H1 (cell line): ENCODE measurements around the gene REG1A. TPM values are rescaled to one million over a fixed set of nuclear protein-coding genes. Genes with fewer than 3 reads are reported as not detected.

ENCODE experiments used
- CTCF ChIA-PET: fragments of 300-600 bp; sonication (Branson Sonifier 250); formaldehyde crosslinking; loops from one replicate; lab custom pipeline; 2021; ENCODE audit not compliant: partially characterized antibody; lab: Charles Lee
- POLR2A ChIA-PET: fragments of 300-600 bp; sonication (Branson Sonifier 250); formaldehyde crosslinking; loops from one replicate; lab custom pipeline; 2021; ENCODE audit warnings: inconsistent platforms; ENCODE audit not compliant: partially characterized antibody; lab: Charles Lee
- DNase-seq, 2 experiments: peaks; one replicate each; pipeline versions ENCODE4 v3.0.0 to v3.0.0-alpha.2; 2010 to 2022; ENCODE audit warnings: low spot score in 2 of 2, low read depth in 1 of 2, mixed read lengths in 1 of 2
- FAIRE-seq: peaks from 2 replicates; lab custom pipeline; 2011; peaks lifted over from hg19 to GRCh38; lab: Jason Lieb, UNC
- H2AFZ ChIP-seq: 2 replicates; pipeline ENCODE4 v1.8.1; 2012; ENCODE audit warnings: low read length, inconsistent platforms
- H2AK5ac ChIP-seq: 2 replicates; pipeline ENCODE4 v1.6.1; 2013; ENCODE audit warnings: low read depth, low read length
- H2BK120ac ChIP-seq: replicated peaks from 2 replicates; pipeline ENCODE3; 2013; ENCODE audit warnings: low read depth, low read length, inconsistent platforms
- H2BK12ac ChIP-seq: 2 replicates; pipeline ENCODE4 v1.6.1; 2013; ENCODE audit warnings: low read depth, low read length
- H2BK15ac ChIP-seq: 2 replicates; pipeline ENCODE4 v1.6.1; 2013; ENCODE audit warnings: low read length
- H2BK20ac ChIP-seq: 2 replicates; pipeline ENCODE4 v1.6.1; 2013; ENCODE audit warnings: low read length
- H2BK5ac ChIP-seq: 2 replicates; pipeline ENCODE4 v1.6.1; 2013; ENCODE audit warnings: low read depth, low read length
- H3K14ac ChIP-seq: 2 replicates; pipeline ENCODE4 v1.6.1; 2013; ENCODE audit warnings: inconsistent platforms; ENCODE audit not compliant: insufficient read length
- H3K18ac ChIP-seq: 2 replicates; pipeline ENCODE4 v1.6.1; 2013; ENCODE audit warnings: low read length; ENCODE audit errors: extremely low read depth
- H3K23ac ChIP-seq: 2 replicates; pipeline ENCODE4 v1.6.1; 2013; ENCODE audit warnings: inconsistent platforms; ENCODE audit not compliant: insufficient read length
- H3K23me2 ChIP-seq: 2 replicates; pipeline ENCODE4 v1.6.1; 2013; ENCODE audit warnings: low read depth, low read length
- H3K27ac ChIP-seq: 2 replicates; pipeline ENCODE4 v1.6.1; 2011; ENCODE audit warnings: low read depth, low read length, inconsistent platforms
- H3K27me3 ChIP-seq, 4 experiments: replicated peaks in 1 of 4; 1 replicate in 1 of 4; 2 replicates in 3 of 4; pipeline versions ENCODE4 v1.6.1 to v1.8.1; 2011 to 2013; ENCODE audit warnings: low read length in 3 of 4, mild to moderate bottlenecking in 3 of 4, inconsistent platforms in 2 of 4, mixed read lengths in 2 of 4, moderate library complexity in 1 of 4; ENCODE audit not compliant: control insufficient read depth in 3 of 4, insufficient read depth in 3 of 4; ENCODE audit errors: extremely low read depth in 1 of 4
- H3K36me3 ChIP-seq, 4 experiments: 2 replicates each; pipeline versions ENCODE4 v1.6.1 to v1.8.1; 2011 to 2013; ENCODE audit warnings: mild to moderate bottlenecking in 4 of 4, low read length in 3 of 4, moderate library complexity in 2 of 4, control low read depth in 1 of 4, inconsistent platforms in 1 of 4; ENCODE audit not compliant: insufficient read depth in 4 of 4, control insufficient read depth in 2 of 4
- H3K4ac ChIP-seq: replicated peaks from 2 replicates; pipeline ENCODE3; 2013; ENCODE audit warnings: low read length, low read depth, mixed read lengths, inconsistent platforms; ENCODE audit not compliant: insufficient read length
- H3K4me1 ChIP-seq, 4 experiments: replicated peaks in 1 of 4; 1 replicate in 1 of 4; 2 replicates in 3 of 4; pipeline versions ENCODE4 v1.6.1 to v1.8.1; 2011 to 2013; ENCODE audit warnings: low read length in 3 of 4, inconsistent platforms in 2 of 4, mixed read lengths in 1 of 4; ENCODE audit not compliant: insufficient read depth in 4 of 4, control insufficient read depth in 3 of 4
- H3K4me2 ChIP-seq, 2 experiments: 2 replicates each; pipeline versions ENCODE4 v1.6.1 to v1.8.1; 2011 to 2013; ENCODE audit warnings: low read depth in 2 of 2, low read length in 2 of 2, control low read depth in 1 of 2, inconsistent platforms in 1 of 2, mild to moderate bottlenecking in 1 of 2; ENCODE audit not compliant: insufficient read depth in 1 of 2
- H3K4me3 ChIP-seq, 4 experiments: fragments of 200-600, 300-600 bp in 1 of 4; sonication (generic), shearing (Covaris generic), sonication (Bioruptor Twin) in 1 of 4; 2 replicates each; pipeline versions ENCODE4 v1.5.1 to v1.8.1; 2011 to 2016; ENCODE audit warnings: low read length in 4 of 4, low read depth in 3 of 4, control low read depth in 2 of 4, inconsistent platforms in 2 of 4, mild to moderate bottlenecking in 2 of 4, mixed read lengths in 1 of 4, moderate library complexity in 1 of 4; ENCODE audit not compliant: insufficient read depth in 2 of 4; ENCODE audit errors: extremely low read depth in 1 of 4
- H3K56ac ChIP-seq: replicated peaks from 2 replicates; pipeline ENCODE3; 2013; ENCODE audit warnings: low read depth, mild to moderate bottlenecking, mixed read lengths, low read length, inconsistent platforms; ENCODE audit not compliant: insufficient read length
- H3K79me1 ChIP-seq: 2 replicates; pipeline ENCODE4 v1.6.1; 2013; ENCODE audit warnings: low read depth, low read length, control low read depth
- H3K79me2 ChIP-seq, 2 experiments: 2 replicates each; pipeline versions ENCODE4 v1.6.1 to v1.8.1; 2012 to 2013; ENCODE audit warnings: low read length in 2 of 2, mild to moderate bottlenecking in 2 of 2, inconsistent platforms in 1 of 2; ENCODE audit not compliant: insufficient read depth in 2 of 2, control insufficient read depth in 1 of 2
- H3K9ac ChIP-seq, 4 experiments: replicated peaks in 1 of 4; 1 replicate in 1 of 4; 2 replicates in 3 of 4; pipeline versions ENCODE4 v1.6.1 to v1.8.1; 2011 to 2013; ENCODE audit warnings: low read depth in 3 of 4, low read length in 3 of 4, control low read depth in 2 of 4, mild to moderate bottlenecking in 2 of 4, moderate library complexity in 2 of 4, inconsistent platforms in 1 of 4; ENCODE audit errors: extremely low read depth in 1 of 4
- H3K9me3 ChIP-seq, 2 experiments: 2 replicates each; pipeline versions ENCODE4 v1.6.1 to v1.8.1; 2012 to 2013; ENCODE audit warnings: mild to moderate bottlenecking in 2 of 2, moderate library complexity in 2 of 2, control low read depth in 1 of 2, inconsistent platforms in 1 of 2, low read depth in 1 of 2, low read length in 1 of 2, mixed read lengths in 1 of 2; ENCODE audit not compliant: insufficient read depth in 2 of 2
- H4K20me1 ChIP-seq, 2 experiments: replicated peaks in 1 of 2; 2 replicates each; pipeline versions ENCODE3 to v1.8.1; 2011 to 2013; ENCODE audit warnings: inconsistent platforms in 2 of 2, low read length in 2 of 2, mild to moderate bottlenecking in 1 of 2; ENCODE audit not compliant: insufficient read depth in 2 of 2, control insufficient read depth in 1 of 2
- H4K5ac ChIP-seq: 2 replicates; pipeline ENCODE4 v1.6.1; 2013; ENCODE audit warnings: low read length, low read depth, mixed read lengths, inconsistent platforms; ENCODE audit not compliant: insufficient read length
- H4K8ac ChIP-seq: 2 replicates; pipeline ENCODE4 v1.8.0; 2013; ENCODE audit warnings: mild to moderate bottlenecking, moderate library complexity, low read length, inconsistent platforms; ENCODE audit not compliant: insufficient read depth; ENCODE audit errors: extremely low read depth
- H4K91ac ChIP-seq: replicated peaks from 2 replicates; pipeline ENCODE3; 2013; ENCODE audit warnings: low read length, mixed read lengths, inconsistent platforms; ENCODE audit not compliant: insufficient read length
- CBX5 ChIP-seq: fragments of 300-800, 300-1000 bp; sonication (generic); IDR thresholded peaks from 2 replicates; pipeline ENCODE4 v1.7.1; 2016; ENCODE audit warnings: antibody characterized with exemption, low read length, low read depth
- PHF8 ChIP-seq: fragments of 200-600 bp; sonication (generic); conservative IDR thresholded peaks from 2 replicates; pipeline ENCODE4 v1.7.1; 2012; ENCODE audit warnings: low read depth, mild to moderate bottlenecking, inconsistent platforms, low read length, moderate library complexity
- SIN3A ChIP-seq, 2 experiments: IDR thresholded peaks in 1 of 2; conservative IDR thresholded peaks in 1 of 2; 2 replicates each; pipeline ENCODE4 v1.6.1; 2011 to 2012; ENCODE audit warnings: low read length in 2 of 2, improper control_type of control experiment in 1 of 2, low read depth in 1 of 2, mild to moderate bottlenecking in 1 of 2
- SP4 ChIP-seq: IDR thresholded peaks from 2 replicates; pipeline ENCODE4 v1.6.1; 2012; ENCODE audit warnings: low read length, inconsistent platforms
- WGBS, 2 experiments: shearing (Covaris generic) in 1 of 2; methylation state at CpG; one replicate each; pipeline versions ENCODE4 v1.1.6 to v1.1.7; 2013 to 2015; ENCODE audit warnings: low lambda C conversion rate in 2 of 2, mixed read lengths in 2 of 2, inconsistent platforms in 1 of 2, low coverage in 1 of 2, missing lambda C conversion rate in 1 of 2; ENCODE audit not compliant: insufficient replicate concordance in 2 of 2, insufficient coverage in 1 of 2, insufficient read length in 1 of 2; ENCODE audit errors: extremely low coverage in 1 of 2, missing lambda C conversion rate in 1 of 2; 5-methylcytosine and 5-hydroxymethylcytosine counted together
- polyA plus RNA-seq, 7 experiments: library from polyadenylated mRNA; depleted of rRNA in 3 of 7; stranded (reverse) in 5 of 7; unstranded in 2 of 7; fragments of >200 nt in 5 of 7; fragments of 200-250 nt in 2 of 7; gene quantifications; 1 replicate in 5 of 7; 2 replicates in 1 of 7; 4 replicates in 1 of 7; pipeline versions ENCODE4 v1.2.1 to v1.2.3, GENCODE V29; 2011 to 2013; ENCODE audit warnings: missing spikeins in 2 of 7, mixed read lengths in 2 of 7
- total RNA-seq: library from RNA; stranded (reverse); fragmentation: NEBNext Ultra II Directional; extraction: Animal tissue kit (Norgen Biotek cat#: 25700); gene quantifications from 2 replicates; pipeline ENCODE4 v1.2.1, GENCODE V29; 2021
- TF ChIP-seq, protein P1 (sequence below): IDR thresholded peaks from 2 replicates; pipeline ENCODE4 v1.6.1; 2012; ENCODE audit warnings: low read length, inconsistent platforms

REG1A gene
- total and polyA plus RNA-seq, 2 of the 8 experiments (the other 6 are each of a cell fraction or from before 2014, with no cell fraction given): not detected

DNA sequence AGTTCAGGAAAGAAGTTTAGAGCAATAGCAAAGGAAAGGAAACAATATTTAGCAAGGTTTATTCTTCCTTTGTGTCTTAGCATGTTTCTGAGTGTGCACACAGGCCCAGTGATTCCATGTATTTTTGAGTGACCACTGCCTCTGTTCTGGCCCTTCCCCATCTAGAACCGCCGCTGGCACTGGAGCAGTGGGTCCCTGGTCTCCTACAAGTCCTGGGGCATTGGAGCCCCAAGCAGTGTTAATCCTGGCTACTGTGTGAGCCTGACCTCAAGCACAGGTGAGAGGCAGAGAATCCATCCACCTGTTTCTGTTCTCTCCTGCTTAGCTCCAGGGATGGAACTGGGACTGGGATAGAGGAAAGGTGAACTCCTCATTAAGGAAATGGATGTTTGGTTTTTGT lies 2.4 kb downstream of the REG1A start:
- no peak overlapping the region for H3K4me3 ChIP-seq
- POLR2A ChIA-PET: no interaction called here
- no peak overlapping the region for H4K5ac ChIP-seq
- no peak overlapping the region for H3K27ac ChIP-seq
- H2BK20ac ChIP-seq: no peak overlapping the region
- no peak overlapping the region for H2BK15ac ChIP-seq
- 85% methylated on average over 2 of the region's 2 CpGs; no CpG with 5 or more reads in 1 of the 2 experiments for WGBS, 2 experiments
- H2BK5ac ChIP-seq: no peak overlapping the region
- no peaks in the 10 kb centered on the region for H3K36me3 ChIP-seq
- no peaks in the 10 kb centered on the region for H4K20me1 ChIP-seq
- no peaks in the 10 kb centered on the region for H3K27me3 ChIP-seq
- H2BK12ac ChIP-seq: no peak overlapping the region
- FAIRE-seq: no peak
- no peak overlapping the region for H3K23ac ChIP-seq
- no peak overlapping the region for H2AFZ ChIP-seq
- H2BK120ac ChIP-seq: no peak overlapping the region
- 0 out of 2 replicates have a peak overlapping the region, but pooled peaks have one; percentile 46 for H4K8ac ChIP-seq
- H3K4me2 ChIP-seq: no peak overlapping the region
- no peak overlapping the region for H3K9ac ChIP-seq
- no peaks in the 10 kb centered on the region for H3K9me3 ChIP-seq
- no peak for TF ChIP-seq SP4
- no peak for TF ChIP-seq PHF8
- TF ChIP-seq, protein P1, sequence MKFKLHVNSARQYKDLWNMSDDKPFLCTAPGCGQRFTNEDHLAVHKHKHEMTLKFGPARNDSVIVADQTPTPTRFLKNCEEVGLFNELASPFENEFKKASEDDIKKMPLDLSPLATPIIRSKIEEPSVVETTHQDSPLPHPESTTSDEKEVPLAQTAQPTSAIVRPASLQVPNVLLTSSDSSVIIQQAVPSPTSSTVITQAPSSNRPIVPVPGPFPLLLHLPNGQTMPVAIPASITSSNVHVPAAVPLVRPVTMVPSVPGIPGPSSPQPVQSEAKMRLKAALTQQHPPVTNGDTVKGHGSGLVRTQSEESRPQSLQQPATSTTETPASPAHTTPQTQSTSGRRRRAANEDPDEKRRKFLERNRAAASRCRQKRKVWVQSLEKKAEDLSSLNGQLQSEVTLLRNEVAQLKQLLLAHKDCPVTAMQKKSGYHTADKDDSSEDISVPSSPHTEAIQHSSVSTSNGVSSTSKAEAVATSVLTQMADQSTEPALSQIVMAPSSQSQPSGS: no peak
- TF ChIP-seq CBX5: no peak
- TF ChIP-seq SIN3A (conservative IDR thresholded peaks at IDR 0.05 in 1 of 2, IDR thresholded peaks at IDR 0.05 in 1 of 2; ENCODE audit: low read depth in 1 of 2, low read length in 2 of 2): no peak
- no peak overlapping the region for H2AK5ac ChIP-seq
- H3K56ac ChIP-seq: no peak overlapping the region
- CTCF ChIA-PET: no interaction called here
- H3K23me2 ChIP-seq: no peaks in the 10 kb centered on the region
- no peaks in the 10 kb centered on the region for H3K79me1 ChIP-seq
- H4K91ac ChIP-seq: no peak overlapping the region
- no peak for DNase-seq
- H3K4me1 ChIP-seq: no peaks in the 10 kb centered on the region
- H3K4ac ChIP-seq: no peak overlapping the region
- no peak overlapping the region for H3K18ac ChIP-seq
- no peak overlapping the region for H3K14ac ChIP-seq
- no peaks in the 10 kb centered on the region for H3K79me2 ChIP-seq
